ENCODE measurements around the gene SLC25A39.

The SLC25A39 gene

GRCh38 chr17:44272321-44272951 lies 52.2 kb downstream of the SLC25A39 start:
- DNase-seq = no peak

Data from left hindlimb (tissue), 1 donor.